Activated CD4-positive, alpha-beta memory T cell treated with anti-CD3 and anti-CD28 coated beads, Interleukin-2, amount 10 ng/mL, durations not matched to agents 7 days and 5 days (primary cell): ENCODE measurements around the gene PDIA2. TPM values are rescaled to one million over a fixed set of nuclear protein-coding genes. Genes with fewer than 3 reads are reported as not detected.
"Not testable (repeated sequence)": the region's sequence is repeated elsewhere in the genome, so short reads cannot be mapped to it uniquely, and the experiment has no call there.

Experiments
- CTCF ChIA-PET: fragments of 350-600 bp; sonication (Branson Sonifier 250); formaldehyde crosslinking; loops from one replicate; lab custom pipeline; 2021; ENCODE audit warnings: antibody characterized with exemption, inconsistent platforms; lab: Charles Lee
- POLR2A ChIA-PET: fragments of 350-600 bp; sonication (Branson Sonifier 250); formaldehyde crosslinking; loops from one replicate; lab custom pipeline; 2021; ENCODE audit warnings: antibody characterized with exemption; lab: Charles Lee
- DNase-seq: peaks from one replicate; pipeline ENCODE4 v3.0.0-alpha.2; 2020
- H3K27ac Mint-ChIP-seq: one replicate; pipeline ENCODE4 v1.8.0; 2021; ENCODE audit warnings: mild to moderate bottlenecking, mixed read lengths
- H3K27me3 Mint-ChIP-seq: one replicate; pipeline ENCODE4 v1.8.0; 2021; ENCODE audit warnings: mixed read lengths
- H3K36me3 Mint-ChIP-seq: one replicate; pipeline ENCODE4 v1.8.0; 2021; ENCODE audit warnings: low read depth, mixed read lengths
- H3K4me1 Mint-ChIP-seq: one replicate; pipeline ENCODE4 v1.8.0; 2021; ENCODE audit warnings: mixed read lengths
- H3K4me3 Mint-ChIP-seq: one replicate; pipeline ENCODE4 v1.8.0; 2021; ENCODE audit warnings: mild to moderate bottlenecking, mixed read lengths
- H3K9me3 Mint-ChIP-seq: one replicate; pipeline ENCODE4 v1.8.0; 2021; ENCODE audit warnings: mixed read lengths
- total RNA-seq, 2 experiments: library from RNA; stranded (reverse); gene quantifications; one replicate each; pipeline ENCODE4 v1.2.3, GENCODE V29; 2021

PDIA2 gene
- total RNA-seq, 2 experiments from 2014 or later: not detected

DNA sequence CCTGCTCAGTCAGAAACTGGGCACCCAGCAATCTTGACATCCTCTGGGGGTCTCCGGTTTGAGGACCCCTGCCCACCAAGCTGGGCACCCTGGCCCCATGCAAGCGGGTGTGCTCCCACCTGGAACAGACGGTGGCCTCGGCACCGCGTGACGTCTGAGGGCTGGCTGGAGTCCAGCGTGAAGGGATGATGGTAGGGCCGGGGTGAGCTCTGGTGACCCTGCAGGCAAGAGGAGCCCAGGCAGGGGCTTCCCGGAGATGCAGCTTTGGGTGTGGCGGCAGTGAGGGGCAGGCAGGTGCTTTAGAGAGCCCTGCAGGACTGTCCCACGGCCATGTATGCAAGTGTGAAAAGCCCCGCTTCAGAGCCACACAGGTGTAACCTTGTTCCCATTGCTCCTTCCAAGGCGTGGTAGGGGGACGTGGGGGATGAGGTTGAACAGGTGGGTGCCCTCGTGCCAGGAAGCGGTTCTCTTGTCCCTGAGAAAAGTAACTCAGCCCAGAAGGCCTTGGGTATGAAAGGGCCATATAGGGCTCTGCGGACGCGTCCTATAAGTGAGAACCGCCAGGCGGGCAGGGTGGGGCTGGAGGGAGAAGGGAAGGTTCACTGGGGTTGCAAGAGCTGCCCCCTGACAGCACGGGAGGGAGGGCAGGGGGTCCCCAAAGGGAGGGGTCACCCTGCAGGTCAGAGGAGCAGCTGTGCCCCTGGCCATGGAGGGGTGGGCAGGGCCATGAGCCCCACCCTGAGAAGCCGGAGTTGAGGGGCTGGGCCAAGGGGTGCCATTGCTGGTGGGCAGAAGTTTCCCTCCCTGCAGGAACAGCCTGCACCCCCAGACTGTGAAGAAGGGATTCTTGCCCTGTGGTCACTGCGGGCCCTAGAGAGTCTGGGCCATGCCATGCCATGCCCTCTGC lies 16.5 kb upstream of the PDIA2 start:
- Mint-ChIP-seq H3K27ac (no peak overlapping the region), H3K9me3 (peaks cover 3% of the 10 kb centered on the region), H3K36me3 (peaks cover 5% of the 10 kb centered on the region), H3K27me3 (no peaks in the 10 kb centered on the region), H3K4me1 (peaks cover 3% of the 10 kb centered on the region), H3K4me3 (no peak overlapping the region)
- DNase-seq: no peak
- ChIA-PET POLR2A (no interaction called here), CTCF (no interaction called here)

- H3K9me3 Mint-ChIP-seq, H3K27ac Mint-ChIP-seq, H3K4me1 Mint-ChIP-seq, H3K4me3 Mint-ChIP-seq, CTCF ChIA-PET, POLR2A ChIA-PET, DNase-seq, H3K27me3 Mint-ChIP-seq, H3K36me3 Mint-ChIP-seq: not testable (repeated sequence)
Measured at GRCh38 chr16:267562-267961, 15.4 kb upstream of the PDIA2 start.

- Mint-ChIP-seq H3K36me3 (no peaks in the 10 kb centered on the region), H3K27me3 (peaks cover 4% of the 10 kb centered on the region), H3K4me1 (peaks cover 3% of the 10 kb centered on the region), H3K4me3 (no peak overlapping the region), H3K27ac (no peak overlapping the region), H3K9me3 (peaks cover 3% of the 10 kb centered on the region)
- ChIA-PET POLR2A (no interaction called here), CTCF (no interaction called here)
- no peak for DNase-seq
Measured at GRCh38 chr16:268141-269053, 14.6 kb upstream of the PDIA2 start.

- Mint-ChIP-seq H3K4me3 (no peak overlapping the region), H3K4me1 (peaks cover 3% of the 10 kb centered on the region), H3K36me3 (no peaks in the 10 kb centered on the region), H3K27me3 (peaks cover 4% of the 10 kb centered on the region), H3K9me3 (peaks cover 3% of the 10 kb centered on the region), H3K27ac (no peak overlapping the region)
- ChIA-PET POLR2A (no interaction called here), CTCF (no interaction called here)
- no peak for DNase-seq
Measured at GRCh38 chr16:269061-269796, 13.7 kb upstream of the PDIA2 start.

GRCh38 chr16:270381-271255 lies 12.3 kb upstream of the PDIA2 start:
- no peaks in the 10 kb centered on the region for H3K36me3 Mint-ChIP-seq
- POLR2A ChIA-PET: no interaction called here
- no peak for DNase-seq
- peaks cover 3% of the 10 kb centered on the region for H3K9me3 Mint-ChIP-seq
- peaks cover 6% of the 10 kb centered on the region for H3K4me1 Mint-ChIP-seq
- peaks cover 8% of the 10 kb centered on the region for H3K27me3 Mint-ChIP-seq
- CTCF ChIA-PET: no interaction called here
- no peak overlapping the region for H3K4me3 Mint-ChIP-seq
- H3K27ac Mint-ChIP-seq: no peak overlapping the region

GRCh38 chr16:272633-273546 lies 10.1 kb upstream of the PDIA2 start:
- CTCF ChIA-PET: no interaction called here

DNA sequence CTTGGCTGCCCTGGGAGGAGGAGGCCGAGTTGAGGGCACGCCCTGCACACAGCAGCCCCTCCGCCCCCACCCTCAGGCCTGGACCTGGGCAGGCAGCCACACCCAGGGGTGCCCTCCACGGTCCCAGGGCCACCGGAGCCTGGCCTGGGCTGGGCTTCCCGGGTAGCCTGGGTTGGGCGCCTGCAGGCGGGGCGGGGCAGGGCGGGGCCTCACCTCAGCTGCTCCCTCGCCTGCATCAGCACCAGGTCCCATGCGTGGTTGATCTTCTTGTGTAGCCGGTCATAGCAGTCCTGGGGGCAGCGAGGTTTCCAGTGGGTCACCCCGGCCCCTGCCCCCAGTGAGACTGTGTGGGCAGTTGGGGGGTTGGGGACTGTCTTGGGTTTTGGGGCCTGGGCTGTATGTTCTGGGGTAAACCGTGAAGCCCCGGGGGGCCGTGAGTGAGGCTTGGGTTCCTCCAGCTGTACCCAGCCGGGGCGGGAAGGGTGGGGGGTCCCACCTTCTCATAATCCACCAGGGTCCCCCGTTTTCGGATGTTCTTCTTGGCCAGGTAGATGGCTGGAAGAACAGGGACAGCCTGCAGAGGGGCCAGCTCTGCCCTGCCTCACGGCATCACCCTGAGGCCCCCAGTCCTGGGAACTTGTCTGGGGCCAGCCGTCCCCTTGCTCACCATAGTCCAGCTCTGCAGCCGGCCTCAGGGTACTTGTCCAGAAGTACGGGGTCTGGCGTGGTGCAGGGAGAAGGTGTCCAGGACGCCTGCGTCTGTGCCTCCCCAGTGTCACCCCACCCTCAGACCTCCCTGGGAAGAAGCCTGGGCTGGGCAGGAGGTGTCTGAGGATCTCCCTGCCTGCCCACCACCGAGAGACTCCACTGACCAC lies 9.2 kb upstream of the PDIA2 start:
- Mint-ChIP-seq H3K4me3 (no peak overlapping the region), H3K36me3 (no peaks in the 10 kb centered on the region), H3K4me1 (peaks cover 5% of the 10 kb centered on the region), H3K27ac (no peak overlapping the region), H3K27me3 (peaks cover 25% of the 10 kb centered on the region), H3K9me3 (no peaks in the 10 kb centered on the region)
- ChIA-PET POLR2A (no interaction called here), CTCF (no interaction called here)
- DNase-seq: no peak

More at GRCh38 chr16:272633-273546, 10.1 kb upstream of the PDIA2 start:
- H3K9me3 Mint-ChIP-seq: no peaks in the 10 kb centered on the region
- POLR2A ChIA-PET: no interaction called here
- no peaks in the 10 kb centered on the region for H3K36me3 Mint-ChIP-seq
- peaks cover 22% of the 10 kb centered on the region for H3K27me3 Mint-ChIP-seq
- no peak overlapping the region for H3K27ac Mint-ChIP-seq
- H3K4me3 Mint-ChIP-seq: no peak overlapping the region
- no peak for DNase-seq
- H3K4me1 Mint-ChIP-seq: peaks cover 4% of the 10 kb centered on the region

DNA sequence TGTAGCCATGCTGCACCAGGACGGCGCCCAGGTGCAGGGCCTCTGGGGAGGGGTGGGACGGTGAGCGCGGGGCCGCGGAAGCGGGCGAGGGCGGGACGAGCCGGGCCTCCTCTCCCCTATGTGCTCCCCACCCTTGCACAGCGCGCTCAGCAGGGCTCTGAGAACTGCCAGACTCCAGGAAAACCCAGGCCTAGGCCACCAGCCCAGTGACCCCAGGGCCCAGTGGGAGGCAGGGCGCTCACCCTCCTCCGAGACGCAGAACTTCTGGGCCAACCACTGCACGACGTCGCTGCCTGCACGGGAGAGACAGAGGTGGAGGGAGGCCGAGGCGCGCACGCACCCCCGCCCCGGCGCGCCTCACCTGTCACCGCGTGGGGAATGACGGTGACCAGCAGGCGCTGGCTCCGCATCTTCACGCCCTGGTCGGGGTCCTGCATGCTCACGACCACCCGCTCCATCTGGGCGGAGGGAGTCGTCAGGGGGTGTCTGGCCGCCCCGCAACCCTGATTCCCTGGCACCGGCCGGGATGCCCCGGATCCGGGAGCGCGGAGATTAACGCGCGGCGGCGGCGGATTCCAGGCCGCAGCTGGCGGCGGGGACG lies 7.8 kb upstream of the PDIA2 start:
- H3K27me3 Mint-ChIP-seq: peaks cover 29% of the 10 kb centered on the region
- H3K4me3 Mint-ChIP-seq: no peak overlapping the region
- ChIA-PET POLR2A (no interaction called here), CTCF (no interaction called here)
- H3K27ac Mint-ChIP-seq: no peak overlapping the region
- H3K36me3 Mint-ChIP-seq: no peaks in the 10 kb centered on the region
- H3K9me3 Mint-ChIP-seq: no peaks in the 10 kb centered on the region
- DNase-seq: no peak
- peaks cover 9% of the 10 kb centered on the region for H3K4me1 Mint-ChIP-seq

GRCh38 chr16:275786-276232 lies 7.2 kb upstream of the PDIA2 start, which contains the start of gene RGS11:
TSS of gene RGS11 (minus strand) at chr16:275944. CDS start at chr16:275911, 33 bp downstream.
- no peaks in the 10 kb centered on the region for H3K36me3 Mint-ChIP-seq
- POLR2A ChIA-PET: no interaction called here
- H3K4me1 Mint-ChIP-seq: peaks cover 9% of the 10 kb centered on the region

GRCh38 chr16:276426-277077 lies 6.4 kb upstream of the PDIA2 start:
- Mint-ChIP-seq H3K36me3 (no peaks in the 10 kb centered on the region), H3K9me3 (no peaks in the 10 kb centered on the region), H3K4me1 (peaks cover 9% of the 10 kb centered on the region), H3K27me3 (peaks cover 32% of the 10 kb centered on the region), H3K27ac (no peak overlapping the region), H3K4me3 (no peak overlapping the region)
- CTCF ChIA-PET: no interaction called here
- DNase-seq: no peak
- POLR2A ChIA-PET: no interaction called here

More at GRCh38 chr16:275786-276232, 7.2 kb upstream of the PDIA2 start, which contains the start of gene RGS11:
- DNase-seq: no peak
- Mint-ChIP-seq H3K27me3 (peaks cover 29% of the 10 kb centered on the region), H3K9me3 (no peaks in the 10 kb centered on the region), H3K27ac (no peak within 1 kb of the TSS), H3K4me3 (no peak within 1 kb of the TSS)
- CTCF ChIA-PET: no interaction called here
